HCT116 (cell line): ENCODE data around the gene GNRHR. TPM values are rescaled to one million over a fixed set of nuclear protein-coding genes. Genes with fewer than 3 reads are reported as not detected.

Source experiments
- ATAC-seq: fragments of 200-7000 bp; cut with Tn5 transposase; 2 replicates; pipeline ENCODE4 v1.9.1; 2020; ENCODE audit warnings: mild to moderate bottlenecking, moderate library complexity
- BruUV-seq: library from RNA; stranded (reverse); fragments of 400-500 nt; replicated peaks from 2 replicates; lab custom pipeline; 2021; lab: Mats Ljungman, UMichigan
- CTCF ChIA-PET: fragments of 300-600 bp; sonication (Branson Sonifier 250); formaldehyde crosslinking; loops from one replicate; lab custom pipeline; 2021; ENCODE audit warnings: antibody characterized with exemption; lab: Charles Lee
- POLR2A ChIA-PET: fragments of 300-600, 350-600 bp; sonication (Branson Sonifier 250); formaldehyde crosslinking; loops from one replicate; lab custom pipeline; 2021; ENCODE audit warnings: antibody characterized with exemption; lab: Charles Lee
- RAD21 ChIA-PET, 2 experiments: fragments of 300-600 bp; sonication (Branson Sonifier 250); formaldehyde crosslinking; loops; one replicate each; lab custom pipeline; 2023; ENCODE audit warnings: low total read pairs in 2 of 2; ENCODE audit not compliant: uncharacterized antibody in 2 of 2, unreplicated experiment in 2 of 2, low non-redundant PET in 1 of 2; lab: Charles Lee
- DNase-seq: peaks from one replicate; pipeline ENCODE4 v3.0.0-alpha.2; 2010; ENCODE audit warnings: low read depth, low spot score
- H2AFZ ChIP-seq: fragments of 200-600 bp; shearing (Covaris generic), sonication (generic); 2 replicates; pipeline ENCODE4 v1.6.1; 2017; ENCODE audit warnings: low read depth, mixed run types, mixed read lengths, antibody characterized with exemption, low read length; ENCODE audit not compliant: poor library complexity, severe bottlenecking
- H3K27ac ChIP-seq: 2 replicates; pipeline ENCODE4 v1.5.1; 2012; ENCODE audit warnings: low read depth, low read length
- H3K27me3 ChIP-seq: fragments of 200-600 bp; sonication (generic); 2 replicates; pipeline ENCODE4 v1.6.1; 2016; ENCODE audit warnings: mixed run types, low read length, mixed read lengths; ENCODE audit not compliant: insufficient read depth
- H3K36me3 ChIP-seq, 2 experiments: fragments of 200-500 bp in 1 of 2; fragments of 200-600 bp in 1 of 2; sonication (Bioruptor generic) in 1 of 2; sonication (generic) in 1 of 2; 2 replicates each; pipeline versions ENCODE4 v1.5.1 to v1.6.1; 2014 to 2016; ENCODE audit warnings: low read length in 2 of 2, inconsistent platforms in 1 of 2, mixed read lengths in 1 of 2, mixed run types in 1 of 2; ENCODE audit not compliant: insufficient read depth in 2 of 2, control insufficient read depth in 1 of 2
- H3K4me1 ChIP-seq, 2 experiments: fragments of 200-600 bp in 1 of 2; sonication (generic) in 1 of 2; 2 replicates each; pipeline versions ENCODE4 v1.5.1 to v1.6.1; 2012 to 2017; ENCODE audit warnings: low read length in 2 of 2, inconsistent platforms in 1 of 2, mild to moderate bottlenecking in 1 of 2, mixed read lengths in 1 of 2, mixed run types in 1 of 2, moderate library complexity in 1 of 2; ENCODE audit not compliant: insufficient read depth in 2 of 2, control insufficient read depth in 1 of 2
- H3K4me2 ChIP-seq: fragments of 200-600 bp; sonication (generic); 2 replicates; pipeline ENCODE4 v1.6.1; 2017; ENCODE audit warnings: mixed run types, low read length, mixed read lengths
- H3K4me3 ChIP-seq, 2 experiments: fragments of 200-600 bp in 1 of 2; sonication (generic) in 1 of 2; replicated peaks in 1 of 2; 2 replicates each; pipeline ENCODE4 v1.5.1; 2011 to 2016; ENCODE audit warnings: low read length in 2 of 2, control low read depth in 1 of 2, low read depth in 1 of 2, mild to moderate bottlenecking in 1 of 2, mixed read lengths in 1 of 2, mixed run types in 1 of 2
- H3K79me2 ChIP-seq: fragments of 200-600 bp; sonication (generic); 2 replicates; pipeline ENCODE4 v1.6.1; 2017; ENCODE audit warnings: mild to moderate bottlenecking, mixed run types, low read length, moderate library complexity, mixed read lengths; ENCODE audit not compliant: insufficient read depth
- H3K9ac ChIP-seq: fragments of 200-600 bp; sonication (generic); 2 replicates; pipeline ENCODE4 v1.6.1; 2016; ENCODE audit warnings: low read length, mixed read lengths
- H3K9me2 ChIP-seq: fragments of 200-600 bp; sonication (generic), shearing (Covaris generic); 2 replicates; pipeline ENCODE4 v1.6.1; 2017; ENCODE audit warnings: mixed run types, mild to moderate bottlenecking, moderate library complexity; ENCODE audit not compliant: insufficient read depth
- H3K9me3 ChIP-seq, 2 experiments: fragments of 200-500 bp in 1 of 2; fragments of 200-600 bp in 1 of 2; sonication (Bioruptor generic) in 1 of 2; sonication (generic) in 1 of 2; 2 replicates each; pipeline ENCODE4 v1.6.1; 2014 to 2017; ENCODE audit warnings: low read length in 2 of 2, mixed read lengths in 2 of 2, inconsistent platforms in 1 of 2, low read depth in 1 of 2, mild to moderate bottlenecking in 1 of 2, mixed run types in 1 of 2, moderate library complexity in 1 of 2; ENCODE audit not compliant: control insufficient read depth in 1 of 2, insufficient read depth in 1 of 2
- H4K20me1 ChIP-seq: fragments of 200-600 bp; sonication (generic), shearing (Covaris generic); 2 replicates; pipeline ENCODE4 v1.6.1; 2017; ENCODE audit warnings: mixed run types, mild to moderate bottlenecking, moderate library complexity; ENCODE audit not compliant: insufficient read depth
- EZH2phosphoT487 ChIP-seq: fragments of 200-600 bp; IDR thresholded peaks from 2 replicates; pipeline ENCODE4 v1.6.1; 2018; ENCODE audit warnings: antibody characterized with exemption, borderline replicate concordance
- SIN3A ChIP-seq: IDR thresholded peaks from 2 replicates; pipeline ENCODE4 v1.6.1; 2012; ENCODE audit warnings: low read depth
- SP1 ChIP-seq: IDR thresholded peaks from 2 replicates; pipeline ENCODE4 v1.6.1; 2012; ENCODE audit warnings: low read depth
- YY1 ChIP-seq: IDR thresholded peaks from 2 replicates; pipeline ENCODE4 v1.6.1; 2011; ENCODE audit warnings: low read length, low read depth, moderate library complexity, mild to moderate bottlenecking; ENCODE audit not compliant: insufficient replicate concordance; ENCODE audit errors: extremely low read depth
- ZNF274 ChIP-seq: fragments of 200-500 bp; sonication (Bioruptor generic); IDR thresholded peaks from 2 replicates; pipeline ENCODE4 v1.6.1; 2014; ENCODE audit warnings: mild to moderate bottlenecking, low read depth, low read length, inconsistent platforms
- intact Hi-C: fragments of 100-400 bp; cut with micrococcal nuclease; formaldehyde crosslinking; loops from 2 replicates; pipeline ENCODE4 v1.10.0; 2022
- total RNA-seq: library from RNA; stranded (reverse); gene quantifications from one replicate; pipeline ENCODE4 v1.2.1, GENCODE V29; 2021; ENCODE audit not compliant: unreplicated experiment
- TF ChIP-seq, protein P1 (sequence below), 3 experiments: fragments of 200-600 bp in 1 of 3; sonication (generic) in 1 of 3; IDR thresholded peaks in 2 of 3; conservative IDR thresholded peaks in 1 of 3; 2 replicates each; pipeline ENCODE4 v1.5.1; 2012 to 2017; ENCODE audit warnings: low read depth in 2 of 3, low read length in 2 of 3, antibody characterized with exemption in 1 of 3, borderline replicate concordance in 1 of 3, control low read depth in 1 of 3, mild to moderate bottlenecking in 1 of 3, mixed read lengths in 1 of 3, mixed run types in 1 of 3, moderate library complexity in 1 of 3; ENCODE audit not compliant: insufficient read depth in 1 of 3

GNRHR gene
- total RNA-seq, 1 experiment from 2014 or later, result not detected

DNA sequence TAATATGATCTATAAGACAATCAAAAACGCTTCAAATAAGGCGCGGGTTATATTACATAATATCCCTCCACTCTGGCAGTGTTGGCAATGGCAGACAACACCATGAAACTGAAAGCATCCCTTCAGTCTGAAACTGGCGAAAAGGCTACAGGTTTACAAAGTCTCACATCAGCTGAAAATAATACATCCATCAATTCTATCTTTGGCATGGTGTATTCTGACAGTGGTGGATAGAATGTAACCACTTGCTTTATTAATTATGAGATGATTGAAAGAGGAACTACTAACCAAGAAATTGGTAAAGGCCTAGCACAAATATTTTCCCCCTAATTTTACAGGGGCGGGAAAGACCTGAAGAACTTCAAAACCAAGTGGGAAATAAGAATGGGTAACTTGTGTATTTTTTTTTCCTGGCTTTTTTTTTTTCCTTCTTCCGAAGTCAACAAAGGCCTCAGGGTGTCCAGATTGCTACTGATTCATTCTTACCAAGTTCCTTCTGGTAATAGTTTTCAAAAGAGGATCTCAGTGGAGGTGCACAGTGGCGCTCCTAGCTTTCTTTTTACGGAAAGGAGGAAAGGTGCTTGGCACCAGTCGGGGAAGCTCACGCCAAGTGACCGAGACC lies 54.0 kb downstream of the GNRHR start:
- H3K79me2 ChIP-seq, result peaks cover 88% of the 10 kb centered on the region
- peak overlapping the region; percentile 92 to 94 for H3K4me3 ChIP-seq
- TSS peak; percentile 61 for BruUV-seq
- ChIA-PET RAD21 (no interaction called here), CTCF (interaction anchor here (1.1 to 1.6 kb wide), 2 partner anchors 9 to 47 kb away, joined by 3 to 4 read pairs; no protein-coding TSS in a partner anchor), POLR2A (interaction anchor here (1.8 kb wide), 1 partner anchor 12 kb away, joined by 12 read pairs; no protein-coding TSS in a partner anchor)
- H3K9ac ChIP-seq, result peak overlapping the region; percentile 91
- H3K36me3 ChIP-seq, result no peaks in the 10 kb centered on the region
- no peaks in the 10 kb centered on the region for H3K9me3 ChIP-seq
- TF ChIP-seq SIN3A (no peak), ZNF274 (no peak), EZH2phosphoT487 (no peak), YY1 (no peak), SP1 (no peak)
- TF ChIP-seq, protein P1, sequence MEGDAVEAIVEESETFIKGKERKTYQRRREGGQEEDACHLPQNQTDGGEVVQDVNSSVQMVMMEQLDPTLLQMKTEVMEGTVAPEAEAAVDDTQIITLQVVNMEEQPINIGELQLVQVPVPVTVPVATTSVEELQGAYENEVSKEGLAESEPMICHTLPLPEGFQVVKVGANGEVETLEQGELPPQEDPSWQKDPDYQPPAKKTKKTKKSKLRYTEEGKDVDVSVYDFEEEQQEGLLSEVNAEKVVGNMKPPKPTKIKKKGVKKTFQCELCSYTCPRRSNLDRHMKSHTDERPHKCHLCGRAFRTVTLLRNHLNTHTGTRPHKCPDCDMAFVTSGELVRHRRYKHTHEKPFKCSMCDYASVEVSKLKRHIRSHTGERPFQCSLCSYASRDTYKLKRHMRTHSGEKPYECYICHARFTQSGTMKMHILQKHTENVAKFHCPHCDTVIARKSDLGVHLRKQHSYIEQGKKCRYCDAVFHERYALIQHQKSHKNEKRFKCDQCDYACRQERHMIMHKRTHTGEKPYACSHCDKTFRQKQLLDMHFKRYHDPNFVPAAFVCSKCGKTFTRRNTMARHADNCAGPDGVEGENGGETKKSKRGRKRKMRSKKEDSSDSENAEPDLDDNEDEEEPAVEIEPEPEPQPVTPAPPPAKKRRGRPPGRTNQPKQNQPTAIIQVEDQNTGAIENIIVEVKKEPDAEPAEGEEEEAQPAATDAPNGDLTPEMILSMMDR (IDR thresholded peaks at IDR 0.05 in 2 of 3, conservative IDR thresholded peaks at IDR 0.05 in 1 of 3; ENCODE audit: borderline replicate concordance in 1 of 3, insufficient read depth in 1 of 3, low read depth in 2 of 3, low read length in 2 of 3), result no peak
- H2AFZ ChIP-seq, result no peak overlapping the region
- H3K9me2 ChIP-seq, result no peaks in the 10 kb centered on the region
- H3K4me1 ChIP-seq, result peaks cover 7 to 15% of the 10 kb centered on the region in 2 experiments
- peak overlapping the region; percentile 55 for H3K27ac ChIP-seq
- no peaks in the 10 kb centered on the region for H3K27me3 ChIP-seq
- DNase-seq, result no peak
- no peaks in the 10 kb centered on the region for H4K20me1 ChIP-seq
- peak; percentile 31 for ATAC-seq
- intact Hi-C loops, result loop anchor here (2.0 to 5.0 kb wide), 2 partner anchors 151 to 652 kb away; partner anchors contain the start of gene YTHDC1
- peak overlapping the region; percentile 94 for H3K4me2 ChIP-seq
